Suprapubic skin (tissue), 4 donors: ENCODE data around the gene CDC27. TPM values are rescaled to one million over a fixed set of nuclear protein-coding genes. Genes with fewer than 3 reads are reported as not detected.

ENCODE experiments used
- DNase-seq, 2 donors: peaks; one replicate each; pipeline ENCODE4 v3.0.0-alpha.2; 2019; ENCODE audit warnings: low spot score in 2 of 2
- H3K27ac ChIP-seq: fragments of 200-600 bp; sonication (generic); one replicate; pipeline ENCODE4 v1.5.1; 2019
- H3K27me3 ChIP-seq: fragments of 200-600 bp; sonication (generic); one replicate; pipeline ENCODE4 v1.5.1; 2019
- H3K36me3 ChIP-seq: fragments of 200-600 bp; sonication (generic); one replicate; pipeline ENCODE4 v1.5.1; 2019
- H3K4me1 ChIP-seq: fragments of 200-600 bp; sonication (generic); one replicate; pipeline ENCODE4 v1.5.1; 2019
- H3K4me3 ChIP-seq: fragments of 200-600 bp; sonication (generic); one replicate; pipeline ENCODE4 v1.5.1; 2019; ENCODE audit warnings: mild to moderate bottlenecking
- H3K9me3 ChIP-seq: fragments of 200-600 bp; sonication (generic); one replicate; pipeline ENCODE4 v1.5.1; 2019
- EP300 ChIP-seq: sonication (generic); formaldehyde crosslinking; IDR thresholded peaks from one replicate; pipeline ENCODE4 v1.6.1; 2017; ENCODE audit warnings: antibody characterized with exemption
- POLR2A ChIP-seq, 2 donors: fragments of 450-650 bp; IDR thresholded peaks; one replicate each; pipeline ENCODE4 v1.6.1; 2017; ENCODE audit warnings: antibody characterized with exemption in 2 of 2, mild to moderate bottlenecking in 2 of 2, moderate library complexity in 2 of 2
- POLR2AphosphoS5 ChIP-seq, 3 donors: sonication (generic); formaldehyde crosslinking; IDR thresholded peaks; one replicate each; pipeline ENCODE4 v1.6.1; 2017; ENCODE audit warnings: antibody characterized with exemption in 3 of 3
- WGBS: methylation state at CpG from one replicate; pipeline ENCODE4 v1.1.5; 2018; 5-methylcytosine and 5-hydroxymethylcytosine counted together
- total RNA-seq, 4 donors: library from RNA; depleted of rRNA; stranded (reverse); fragments of >200 nt; gene quantifications; one replicate each; pipeline ENCODE4 v1.1.0, GENCODE V29; 2016
- TF ChIP-seq, protein P1 (sequence below), 2 donors: fragments of 200-600 bp in 1 of 2; fragments of 450-650 bp in 1 of 2; sonication (generic) in 1 of 2; IDR thresholded peaks; one replicate each; pipeline ENCODE4 v1.5.1; 2016 to 2019; ENCODE audit warnings: antibody characterized with exemption in 2 of 2, mild to moderate bottlenecking in 1 of 2, moderate library complexity in 1 of 2

CDC27 gene
- total RNA-seq, 4 donors from 2014 or later = 45.1 to 66.6 (median 52.1) TPM

DNA sequence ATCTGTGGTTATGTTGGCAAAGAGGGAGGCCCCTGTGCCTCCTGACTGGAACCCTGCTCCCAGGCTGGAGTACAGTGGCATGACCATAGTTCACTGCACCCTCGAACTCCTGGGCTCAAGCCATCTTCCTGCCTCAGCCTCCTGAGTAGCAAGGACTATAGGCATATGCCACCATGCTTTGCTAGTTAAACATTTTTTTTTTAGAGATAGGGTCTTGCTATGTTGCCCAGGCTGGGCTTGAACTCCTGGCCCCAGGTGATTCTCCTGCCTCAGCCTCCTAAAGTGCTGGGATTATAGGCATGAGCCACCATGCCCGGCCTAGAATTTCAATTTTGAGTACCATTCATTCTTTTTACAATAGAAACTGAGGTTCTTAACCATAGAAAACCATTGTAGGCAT is 43.4 kb upstream of the CDC27 start:
- DNase-seq = peak in 1 of 2 donors; percentile 50
- TF ChIP-seq, protein P1, sequence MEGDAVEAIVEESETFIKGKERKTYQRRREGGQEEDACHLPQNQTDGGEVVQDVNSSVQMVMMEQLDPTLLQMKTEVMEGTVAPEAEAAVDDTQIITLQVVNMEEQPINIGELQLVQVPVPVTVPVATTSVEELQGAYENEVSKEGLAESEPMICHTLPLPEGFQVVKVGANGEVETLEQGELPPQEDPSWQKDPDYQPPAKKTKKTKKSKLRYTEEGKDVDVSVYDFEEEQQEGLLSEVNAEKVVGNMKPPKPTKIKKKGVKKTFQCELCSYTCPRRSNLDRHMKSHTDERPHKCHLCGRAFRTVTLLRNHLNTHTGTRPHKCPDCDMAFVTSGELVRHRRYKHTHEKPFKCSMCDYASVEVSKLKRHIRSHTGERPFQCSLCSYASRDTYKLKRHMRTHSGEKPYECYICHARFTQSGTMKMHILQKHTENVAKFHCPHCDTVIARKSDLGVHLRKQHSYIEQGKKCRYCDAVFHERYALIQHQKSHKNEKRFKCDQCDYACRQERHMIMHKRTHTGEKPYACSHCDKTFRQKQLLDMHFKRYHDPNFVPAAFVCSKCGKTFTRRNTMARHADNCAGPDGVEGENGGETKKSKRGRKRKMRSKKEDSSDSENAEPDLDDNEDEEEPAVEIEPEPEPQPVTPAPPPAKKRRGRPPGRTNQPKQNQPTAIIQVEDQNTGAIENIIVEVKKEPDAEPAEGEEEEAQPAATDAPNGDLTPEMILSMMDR (IDR thresholded peaks at IDR 0.05) = no peak
- TF ChIP-seq POLR2A (IDR thresholded peaks at IDR 0.05) (no peak), EP300 (no peak), POLR2AphosphoS5 (IDR thresholded peaks at IDR 0.05) (no peak)
- Histone ChIP-seq H3K36me3 (no peaks in the 10 kb centered on the region), H3K27me3 (no peaks in the 10 kb centered on the region), H3K4me1 (peaks cover 14% of the 10 kb centered on the region), H3K4me3 (no peak overlapping the region), H3K9me3 (no peaks in the 10 kb centered on the region), H3K27ac (no peak overlapping the region)
- 94% methylated on average over 2 of the region's 2 CpGs for WGBS

DNA sequence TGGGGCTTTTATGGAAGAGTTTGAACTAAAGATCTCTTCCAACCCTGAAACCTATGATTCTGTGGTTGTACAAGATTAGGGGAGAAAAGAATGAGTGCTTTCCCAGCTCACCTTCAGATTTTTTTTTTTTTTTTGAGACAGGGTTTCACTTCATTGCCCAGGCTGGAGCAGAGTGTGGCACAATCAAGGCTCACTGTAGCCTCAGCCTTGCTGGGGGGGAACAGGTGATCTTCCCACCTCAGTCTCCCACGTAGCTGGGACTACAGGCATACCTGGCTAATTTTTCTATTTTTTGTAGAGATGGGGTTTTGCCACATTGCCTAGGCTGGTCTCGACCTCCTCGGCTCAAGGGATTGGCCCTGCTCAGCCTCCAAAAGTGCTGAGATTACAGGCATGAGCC is 42.8 kb upstream of the CDC27 start:
- WGBS = 96% methylated on average over 3 of the region's 3 CpGs
- no peaks in the 10 kb centered on the region for H3K9me3 ChIP-seq
- peaks cover 14% of the 10 kb centered on the region for H3K4me1 ChIP-seq
- peak in 1 of 2 donors; percentile 40 for DNase-seq
- H3K27ac ChIP-seq = no peak overlapping the region
- no peaks in the 10 kb centered on the region for H3K36me3 ChIP-seq
- H3K4me3 ChIP-seq = no peak overlapping the region
- TF ChIP-seq POLR2AphosphoS5 (IDR thresholded peaks at IDR 0.05) = no peak
- TF ChIP-seq POLR2A (IDR thresholded peaks at IDR 0.05) = no peak
- TF ChIP-seq, protein P1 (IDR thresholded peaks at IDR 0.05) = no peak
- no peak for TF ChIP-seq EP300
- no peaks in the 10 kb centered on the region for H3K27me3 ChIP-seq

DNA sequence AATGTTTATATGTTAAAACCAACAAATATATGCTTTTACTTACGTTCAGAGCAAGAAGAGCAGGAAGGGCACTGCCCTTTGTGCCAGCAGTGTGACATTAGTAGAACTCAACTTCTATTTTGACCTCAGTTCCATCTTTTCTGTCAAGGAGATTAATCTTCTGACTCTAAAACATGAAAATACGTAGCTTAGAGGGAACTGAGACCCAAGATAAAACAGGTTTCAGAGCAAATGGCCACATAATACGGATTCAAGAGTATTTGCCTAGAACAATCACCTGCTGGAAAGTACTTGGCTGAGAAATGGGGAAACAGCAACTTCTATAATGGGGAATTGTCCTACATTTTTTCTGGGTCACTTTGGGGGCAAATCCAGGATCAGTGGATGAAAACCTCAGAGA is 42.2 kb upstream of the CDC27 start:
- DNase-seq = no peak
- Histone ChIP-seq H3K4me3 (no peak overlapping the region), H3K27ac (no peak overlapping the region), H3K4me1 (peaks cover 14% of the 10 kb centered on the region), H3K27me3 (no peaks in the 10 kb centered on the region), H3K9me3 (no peaks in the 10 kb centered on the region), H3K36me3 (no peaks in the 10 kb centered on the region)
- 92% methylated on average over 3 of the region's 3 CpGs for WGBS
- TF ChIP-seq EP300 (no peak), POLR2A (IDR thresholded peaks at IDR 0.05) (no peak), POLR2AphosphoS5 (IDR thresholded peaks at IDR 0.05) (no peak)
- TF ChIP-seq, protein P1 (IDR thresholded peaks at IDR 0.05) = no peak

DNA sequence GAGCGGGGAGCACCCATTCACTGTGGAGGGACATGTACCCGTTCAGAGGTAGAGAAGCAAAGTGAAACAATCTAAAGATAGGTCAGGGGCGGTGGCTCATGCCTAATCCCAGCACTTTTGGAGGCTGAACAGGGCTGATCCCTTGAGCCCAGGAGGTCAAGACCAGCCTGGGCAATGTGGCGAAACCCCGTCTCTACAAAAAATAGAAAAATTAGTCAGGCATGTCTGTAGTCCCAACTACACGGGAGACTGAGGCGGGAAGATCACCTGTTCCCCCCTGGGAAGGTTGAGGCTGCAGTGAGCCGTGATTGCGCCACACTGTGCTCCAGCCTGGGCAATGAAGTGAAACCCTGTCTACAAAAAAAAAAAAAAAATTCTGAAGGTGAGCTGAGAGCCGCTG is 41.8 kb upstream of the CDC27 start:
- DNase-seq = peak in 1 of 2 donors; percentile 29
- 86% methylated on average over 10 of the region's 10 CpGs for WGBS
- H3K27me3 ChIP-seq = no peaks in the 10 kb centered on the region
- no peak overlapping the region for H3K27ac ChIP-seq
- H3K36me3 ChIP-seq = no peaks in the 10 kb centered on the region
- no peak overlapping the region for H3K4me3 ChIP-seq
- H3K9me3 ChIP-seq = no peaks in the 10 kb centered on the region
- peaks cover 18% of the 10 kb centered on the region for H3K4me1 ChIP-seq
- TF ChIP-seq POLR2A (IDR thresholded peaks at IDR 0.05) = no peak
- TF ChIP-seq EP300 = no peak
- TF ChIP-seq POLR2AphosphoS5 (IDR thresholded peaks at IDR 0.05) = no peak
- TF ChIP-seq, protein P1 (IDR thresholded peaks at IDR 0.05) = no peak

DNA sequence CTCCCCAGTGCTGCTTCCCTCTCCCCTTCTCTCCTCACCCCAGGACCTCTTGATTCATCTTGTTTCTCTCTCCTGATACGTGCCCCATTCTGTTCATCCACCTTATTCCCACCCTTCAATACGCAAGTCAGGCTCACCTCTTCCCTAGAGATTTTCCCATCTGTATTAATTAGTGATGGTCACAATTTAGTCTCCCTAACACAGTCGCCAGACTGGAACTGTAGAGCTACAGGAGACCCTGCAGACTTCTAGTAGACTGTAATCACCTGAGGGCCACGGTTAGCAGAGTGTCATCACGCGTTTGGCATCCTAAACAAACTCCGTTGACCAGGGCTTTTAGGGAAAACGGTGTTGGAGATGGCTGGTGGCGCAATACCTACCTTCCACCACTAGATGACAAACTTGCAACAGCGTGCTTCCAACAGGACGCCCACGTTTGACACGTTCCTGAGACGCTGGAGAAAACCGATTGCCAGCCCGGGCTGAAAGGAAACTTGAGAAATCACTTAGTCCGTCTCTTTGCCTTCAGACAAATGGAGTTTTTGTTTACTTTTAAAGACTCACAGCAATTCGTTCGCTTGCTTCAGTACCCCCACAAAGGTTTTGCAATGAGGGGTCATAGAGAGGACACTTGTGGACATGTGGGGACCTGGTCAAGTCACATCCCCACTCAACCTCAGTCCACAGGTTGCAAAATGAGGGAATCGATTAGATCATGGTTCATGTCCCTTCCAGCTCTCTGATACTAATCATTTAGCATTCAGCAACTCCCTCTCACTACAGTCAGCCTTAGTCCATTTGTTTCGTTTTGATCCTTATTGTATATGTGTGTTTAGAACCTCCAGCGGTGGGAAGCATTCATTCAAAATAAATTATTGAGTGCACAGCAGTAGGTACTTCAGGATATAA is 40.7 kb upstream of the CDC27 start:
- peak overlapping the region; percentile 33 for H3K4me3 ChIP-seq
- peaks cover 29% of the 10 kb centered on the region for H3K4me1 ChIP-seq
- H3K9me3 ChIP-seq = no peaks in the 10 kb centered on the region
- DNase-seq = peak; percentile 93 to 95
- 9% methylated on average over 22 of the region's 22 CpGs for WGBS
- TF ChIP-seq POLR2A (IDR thresholded peaks at IDR 0.05) (no peak), POLR2AphosphoS5 (IDR thresholded peaks at IDR 0.05) (peak in 2 of 3 donors; percentile 35 to 62), EP300 (no peak)
- TF ChIP-seq, protein P1 (IDR thresholded peaks at IDR 0.05) = peak; percentile 94 to 97
- no peaks in the 10 kb centered on the region for H3K36me3 ChIP-seq
- peak overlapping the region; percentile 54 for H3K27ac ChIP-seq
- no peaks in the 10 kb centered on the region for H3K27me3 ChIP-seq
